HG02981 (cell line): ENCODE measurements around the gene NTHL1.

Experiments
- ATAC-seq: cut with Tn5 transposase; IDR thresholded peaks from one replicate; pipeline ENCODE4 v1.9.1; 2021; ENCODE audit warnings: mild to moderate bottlenecking, moderate library complexity; ENCODE audit not compliant: unreplicated experiment

The NTHL1 gene

GRCh38 chr16:2047330-2048115, at the start of gene NTHL1, which contains the start of gene TSC2:
Gene NTHL1 (minus strand): TSS chr16:2047834. CDS start chr16:2047823, 11 bp downstream.
Gene TSC2 (plus strand): TSS chr16:2047985. CDS start chr16:2048616, 631 bp downstream.
- peak; percentile 94 for ATAC-seq

- no peak for ATAC-seq
Measured at GRCh38 chr16:2096853-2097595, 49.4 kb upstream of the NTHL1 start.

- no peak for ATAC-seq
Measured at GRCh38 chr16:2095918-2096582, 48.4 kb upstream of the NTHL1 start.

GRCh38 chr16:2095315-2095853, 47.8 kb upstream of the NTHL1 start:
- ATAC-seq: no peak

GRCh38 chr16:2093793-2094192, 46.2 kb upstream of the NTHL1 start:
- ATAC-seq: no peak

GRCh38 chr16:2092866-2093265, 45.2 kb upstream of the NTHL1 start:
- ATAC-seq: no peak

GRCh38 chr16:2092256-2092620, 44.6 kb upstream of the NTHL1 start:
- ATAC-seq: no peak

GRCh38 chr16:2091547-2092255, 44.1 kb upstream of the NTHL1 start:
- no peak for ATAC-seq

- ATAC-seq: no peak
Measured at GRCh38 chr16:2090777-2091546, 43.3 kb upstream of the NTHL1 start.

GRCh38 chr16:2090481-2090776, 42.8 kb upstream of the NTHL1 start:
- ATAC-seq: no peak

GRCh38 chr16:2089706-2090480, 42.3 kb upstream of the NTHL1 start:
- ATAC-seq: no peak

- ATAC-seq: no peak
Measured at GRCh38 chr16:2088759-2089358, 41.2 kb upstream of the NTHL1 start.

GRCh38 chr16:2087748-2088631, 40.4 kb upstream of the NTHL1 start:
- ATAC-seq: no peak

- no peak for ATAC-seq
Measured at GRCh38 chr16:2086812-2087747, 39.4 kb upstream of the NTHL1 start.

- no peak for ATAC-seq
Measured at GRCh38 chr16:2086106-2086742, 38.6 kb upstream of the NTHL1 start.

- no peak for ATAC-seq
Measured at GRCh38 chr16:2085669-2086068, 38.0 kb upstream of the NTHL1 start.
